ENCODE measurements around the gene MAZ.

Gene MAZ

DNA sequence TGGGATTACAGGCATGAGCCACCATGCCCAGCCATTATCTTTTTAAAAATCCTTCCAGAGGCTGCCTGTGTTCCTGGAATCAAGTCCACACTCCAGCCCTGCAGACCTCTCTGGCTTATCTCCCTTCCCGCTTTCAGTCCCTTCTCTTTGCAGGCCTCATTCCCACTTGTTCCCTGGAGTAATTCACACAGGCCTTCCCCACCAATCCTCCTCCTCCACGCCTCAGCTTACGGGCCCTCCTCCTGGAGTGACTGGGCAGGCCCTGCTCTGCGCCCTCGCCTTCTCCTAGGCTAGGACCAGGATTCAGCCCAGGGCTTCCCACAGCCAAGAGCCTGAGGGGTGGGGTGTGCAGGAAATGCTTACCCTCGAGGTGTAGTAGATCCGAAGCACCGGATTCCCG is 53.9 kb downstream of the MAZ start:
- H3F3A ChIP-seq (ENCODE audit: insufficient read depth): no peaks in the 10 kb centered on the region
- no peak overlapping the region for H3K4me2 ChIP-seq (ENCODE audit: low read depth, low read length, poor library complexity, severe bottlenecking)
- H3K9ac ChIP-seq (ENCODE audit: low read length): no peak overlapping the region
- H3K9me2 ChIP-seq (replicated peaks; ENCODE audit: insufficient read depth, low read length): no peaks in the 10 kb centered on the region
- no peaks in the 10 kb centered on the region for H3K9me3 ChIP-seq (ENCODE audit: insufficient read depth, low read length)
- H2AFZ ChIP-seq (ENCODE audit: low read depth, low read length, severe bottlenecking): no peak overlapping the region
- H3K79me2 ChIP-seq (ENCODE audit: insufficient read depth, low read length): no peaks in the 10 kb centered on the region; the same call in 1 of the 2 replicates
- H3K4me3 ChIP-seq (ENCODE audit: insufficient read depth, low read length, poor library complexity, severe bottlenecking): no peak overlapping the region
- H3K27ac ChIP-seq (ENCODE audit: low read depth, low read length): no peak overlapping the region
- no peak for TF ChIP-seq CTCF (IDR thresholded peaks at IDR 0.05; ENCODE audit: insufficient read depth, low read length, poor library complexity, severe bottlenecking)
- H4K20me1 ChIP-seq (ENCODE audit: low read depth, low read length): no peaks in the 10 kb centered on the region
- H3K36me3 ChIP-seq (ENCODE audit: low read length): no peaks in the 10 kb centered on the region
- H3K27me3 ChIP-seq (ENCODE audit: low read length): no peaks in the 10 kb centered on the region

Measured in SU-DHL-6 (cell line).